ENCODE data around the gene SHLD3.

SHLD3 gene

DNA sequence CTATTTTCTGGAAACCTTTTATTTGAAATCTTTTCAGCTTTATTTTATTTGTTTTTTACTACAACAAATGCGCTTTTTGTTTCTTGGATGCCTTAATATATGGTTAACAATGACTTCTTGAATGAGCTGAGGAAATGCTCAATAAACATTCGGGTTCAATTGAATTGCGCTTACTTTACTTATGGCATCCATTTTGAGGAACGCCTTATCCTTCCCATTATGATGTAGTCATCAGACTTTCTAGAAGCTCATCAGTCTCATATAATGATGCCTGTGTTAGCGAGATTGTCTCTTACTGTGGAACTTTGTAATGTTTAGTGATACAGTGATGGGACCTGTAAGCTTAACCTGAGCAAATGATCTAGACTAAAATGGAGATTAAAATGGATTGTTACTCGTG is 916 bp downstream of the SHLD3 start:
- WGBS, 2 experiments (ENCODE audit: insufficient coverage in 2 of 2) = 67 to 76% methylated on average over 3 to 4 of the region's 6 CpGs
- H3K36me3 ChIP-seq (ENCODE audit: control insufficient read depth, insufficient read depth, low read length) = peaks cover 15% of the 10 kb centered on the region
- no peak overlapping the region for H3K27ac ChIP-seq (ENCODE audit: low read depth, low read length, severe bottlenecking)
- H3K4me3 ChIP-seq (ENCODE audit: extremely low read depth, insufficient read depth, low read length, poor library complexity, severe bottlenecking) = peak overlapping the region; percentile 80
- no peaks in the 10 kb centered on the region for H3K9me3 ChIP-seq (ENCODE audit: control insufficient read depth, low read length)
- no peaks in the 10 kb centered on the region for H3K4me1 ChIP-seq (ENCODE audit: control insufficient read depth, insufficient read depth, low read length, poor library complexity, severe bottlenecking)

DNA sequence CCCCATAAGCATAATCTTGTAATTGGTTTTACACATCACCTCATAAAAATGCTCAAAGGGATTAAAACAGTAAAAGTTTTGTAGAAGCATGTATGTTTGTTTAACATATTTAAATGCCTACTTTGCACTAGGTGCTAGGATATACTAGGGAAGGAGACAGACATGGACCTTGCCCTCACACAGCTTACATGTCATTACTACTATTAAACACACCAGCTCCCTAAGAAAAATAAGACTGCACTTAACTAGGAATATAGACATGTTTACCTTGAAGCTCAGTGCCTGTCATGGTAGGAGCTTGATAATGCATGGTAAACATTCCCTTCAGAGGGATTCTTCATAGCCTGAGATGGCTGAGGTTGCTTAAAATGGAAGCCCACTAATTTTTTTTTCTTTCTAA is 6.2 kb downstream of the SHLD3 start:
- no peak overlapping the region for H3K4me3 ChIP-seq (ENCODE audit: extremely low read depth, insufficient read depth, low read length, poor library complexity, severe bottlenecking)
- H3K27ac ChIP-seq (ENCODE audit: low read depth, low read length, severe bottlenecking) = no peak overlapping the region
- H3K9me3 ChIP-seq (ENCODE audit: control insufficient read depth, low read length) = no peaks in the 10 kb centered on the region
- H3K4me1 ChIP-seq (ENCODE audit: control insufficient read depth, insufficient read depth, low read length, poor library complexity, severe bottlenecking) = no peaks in the 10 kb centered on the region
- H3K36me3 ChIP-seq (ENCODE audit: control insufficient read depth, insufficient read depth, low read length) = peaks cover 13% of the 10 kb centered on the region

DNA sequence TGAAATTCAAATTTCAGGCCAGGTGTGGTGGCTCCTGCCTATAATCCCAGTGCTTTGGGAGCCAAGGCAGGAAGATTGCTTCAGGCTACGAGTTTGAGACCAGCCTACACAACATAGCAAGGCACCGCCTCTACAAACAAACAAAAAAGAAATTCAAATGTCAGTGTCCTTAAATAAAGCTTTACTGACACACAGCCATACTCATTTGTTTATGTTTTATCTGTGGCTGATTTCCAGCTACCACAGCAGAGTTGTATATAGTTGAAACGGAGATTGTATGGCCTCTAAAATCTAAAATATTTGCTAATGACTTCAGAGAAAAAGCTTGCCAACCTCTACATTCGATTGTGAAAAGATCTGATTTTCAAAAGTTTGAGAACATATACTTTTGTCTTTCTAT is 15.4 kb downstream of the SHLD3 start:
- 83% methylated on average over 1 of the region's 4 CpGs; no CpG with 5 or more reads in 1 of the 2 experiments for WGBS, 2 experiments (ENCODE audit: insufficient coverage in 2 of 2)
- Histone ChIP-seq H3K36me3 (ENCODE audit: control insufficient read depth, insufficient read depth, low read length) (peaks cover 50% of the 10 kb centered on the region), H3K9me3 (ENCODE audit: control insufficient read depth, low read length) (no peaks in the 10 kb centered on the region), H3K4me3 (ENCODE audit: extremely low read depth, insufficient read depth, low read length, poor library complexity, severe bottlenecking) (no peak overlapping the region), H3K4me1 (ENCODE audit: control insufficient read depth, insufficient read depth, low read length, poor library complexity, severe bottlenecking) (no peaks in the 10 kb centered on the region), H3K27ac (ENCODE audit: low read depth, low read length, severe bottlenecking) (no peak overlapping the region)

DNA sequence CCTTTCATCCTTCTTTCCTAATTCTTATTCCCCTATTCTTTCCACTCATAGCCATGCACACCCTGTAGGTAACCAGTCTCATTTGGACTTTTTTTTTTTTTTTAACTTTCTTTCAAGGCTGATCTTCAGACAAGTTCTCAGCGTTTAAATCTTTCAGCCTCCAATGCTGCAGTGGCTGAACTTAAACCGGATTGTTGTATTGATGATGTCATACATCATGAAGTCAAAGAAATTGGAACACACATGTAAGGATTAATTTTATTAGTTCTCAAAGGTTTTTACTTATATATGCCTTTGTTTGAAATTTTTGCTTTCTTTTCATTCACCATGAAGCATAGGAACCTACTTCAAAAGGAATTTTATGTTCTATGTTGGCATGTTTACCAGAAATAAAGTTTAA is 22.1 kb downstream of the SHLD3 start:
- H3K4me1 ChIP-seq (ENCODE audit: control insufficient read depth, insufficient read depth, low read length, poor library complexity, severe bottlenecking) = no peaks in the 10 kb centered on the region
- no peak overlapping the region for H3K27ac ChIP-seq (ENCODE audit: low read depth, low read length, severe bottlenecking)
- WGBS, 2 experiments (ENCODE audit: insufficient coverage in 2 of 2) = 100% methylated on average over 2 of the region's 2 CpGs; no CpG with 5 or more reads in 1 of the 2 experiments

DNA sequence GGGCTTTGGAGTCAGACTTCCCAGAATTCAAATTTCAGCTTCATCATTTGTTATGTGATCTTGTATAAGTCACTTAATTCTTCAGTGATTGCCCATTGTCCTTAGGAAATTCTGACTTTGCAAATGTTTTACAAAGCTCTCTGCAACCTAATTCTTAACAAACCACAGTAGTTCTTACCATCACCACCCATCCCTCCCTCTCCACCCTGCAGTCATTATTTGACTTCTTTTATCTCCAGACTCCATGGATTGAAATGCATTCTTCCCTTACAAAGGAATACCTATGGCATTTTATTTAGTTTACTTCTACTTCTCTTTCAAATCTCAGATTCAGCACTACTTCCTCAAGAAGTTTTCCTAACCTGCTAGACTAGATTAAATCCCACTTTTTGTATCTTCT is 23.1 kb downstream of the SHLD3 start:
- H3K9me3 ChIP-seq (ENCODE audit: control insufficient read depth, low read length) = no peaks in the 10 kb centered on the region
- no peaks in the 10 kb centered on the region for H3K4me1 ChIP-seq (ENCODE audit: control insufficient read depth, insufficient read depth, low read length, poor library complexity, severe bottlenecking)
- no peak overlapping the region for H3K4me3 ChIP-seq (ENCODE audit: extremely low read depth, insufficient read depth, low read length, poor library complexity, severe bottlenecking)
- peaks cover 8% of the 10 kb centered on the region for H3K36me3 ChIP-seq (ENCODE audit: control insufficient read depth, insufficient read depth, low read length)
- H3K27ac ChIP-seq (ENCODE audit: low read depth, low read length, severe bottlenecking) = no peak overlapping the region

More for the DNA sequence above, 22.1 kb downstream of the SHLD3 start:
- H3K36me3 ChIP-seq (ENCODE audit: control insufficient read depth, insufficient read depth, low read length) = peaks cover 8% of the 10 kb centered on the region
- no peaks in the 10 kb centered on the region for H3K9me3 ChIP-seq (ENCODE audit: control insufficient read depth, low read length)
- H3K4me3 ChIP-seq (ENCODE audit: extremely low read depth, insufficient read depth, low read length, poor library complexity, severe bottlenecking) = no peak overlapping the region

DNA sequence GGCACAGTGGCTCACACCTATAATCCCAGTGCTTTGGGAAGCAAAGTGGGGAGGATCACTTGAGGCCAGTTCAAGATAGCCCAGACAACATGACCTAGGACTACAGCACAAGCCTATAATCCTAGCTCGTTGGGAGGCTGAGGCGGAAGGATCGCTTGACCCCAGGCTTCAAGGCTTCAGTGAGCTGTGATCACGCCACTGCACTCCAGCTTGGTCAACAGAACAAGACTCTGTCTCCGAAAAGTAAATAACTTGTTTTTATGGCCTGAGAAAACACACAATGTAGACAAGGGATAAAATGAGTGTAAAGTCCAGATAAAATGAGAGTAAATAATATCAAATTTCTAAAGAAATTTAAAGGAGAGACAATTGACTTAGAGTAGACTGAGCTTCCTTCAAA is 26.3 kb downstream of the SHLD3 start:
- Histone ChIP-seq H3K27ac (ENCODE audit: low read depth, low read length, severe bottlenecking) (no peak overlapping the region), H3K9me3 (ENCODE audit: control insufficient read depth, low read length) (no peaks in the 10 kb centered on the region), H3K4me3 (ENCODE audit: extremely low read depth, insufficient read depth, low read length, poor library complexity, severe bottlenecking) (no peak overlapping the region), H3K4me1 (ENCODE audit: control insufficient read depth, insufficient read depth, low read length, poor library complexity, severe bottlenecking) (no peaks in the 10 kb centered on the region), H3K36me3 (ENCODE audit: control insufficient read depth, insufficient read depth, low read length) (peaks cover 8% of the 10 kb centered on the region)
- WGBS, 2 experiments (ENCODE audit: insufficient coverage in 2 of 2) = 86 to 97% methylated on average over 3 to 5 of the region's 5 CpGs

DNA sequence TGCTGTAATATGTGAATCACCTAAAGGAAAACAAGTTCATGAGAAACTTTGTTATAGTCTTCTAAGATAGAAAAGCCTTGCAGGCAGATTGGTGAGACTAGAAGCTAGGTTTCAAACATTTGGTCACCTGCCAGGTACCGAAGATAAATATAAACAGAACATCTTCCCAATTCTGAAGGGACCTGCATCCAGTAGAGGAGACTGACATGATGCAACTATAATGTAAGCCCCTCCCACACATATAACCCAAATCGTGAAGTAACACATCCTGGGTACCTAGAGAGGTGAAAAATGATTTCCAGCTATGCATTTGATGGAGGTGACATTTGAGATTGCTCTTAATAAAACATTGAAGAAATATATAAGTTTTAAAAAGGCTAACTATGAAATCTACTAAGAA is 29.9 kb downstream of the SHLD3 start:
- Histone ChIP-seq H3K36me3 (ENCODE audit: control insufficient read depth, insufficient read depth, low read length) (peaks cover 15% of the 10 kb centered on the region), H3K27ac (ENCODE audit: low read depth, low read length, severe bottlenecking) (no peak overlapping the region), H3K4me3 (ENCODE audit: extremely low read depth, insufficient read depth, low read length, poor library complexity, severe bottlenecking) (no peak overlapping the region), H3K9me3 (ENCODE audit: control insufficient read depth, low read length) (no peaks in the 10 kb centered on the region), H3K4me1 (ENCODE audit: control insufficient read depth, insufficient read depth, low read length, poor library complexity, severe bottlenecking) (no peaks in the 10 kb centered on the region)
- no CpG with 5 or more reads among the region's 2 CpGs for WGBS, 2 experiments (ENCODE audit: insufficient coverage in 2 of 2)

DNA sequence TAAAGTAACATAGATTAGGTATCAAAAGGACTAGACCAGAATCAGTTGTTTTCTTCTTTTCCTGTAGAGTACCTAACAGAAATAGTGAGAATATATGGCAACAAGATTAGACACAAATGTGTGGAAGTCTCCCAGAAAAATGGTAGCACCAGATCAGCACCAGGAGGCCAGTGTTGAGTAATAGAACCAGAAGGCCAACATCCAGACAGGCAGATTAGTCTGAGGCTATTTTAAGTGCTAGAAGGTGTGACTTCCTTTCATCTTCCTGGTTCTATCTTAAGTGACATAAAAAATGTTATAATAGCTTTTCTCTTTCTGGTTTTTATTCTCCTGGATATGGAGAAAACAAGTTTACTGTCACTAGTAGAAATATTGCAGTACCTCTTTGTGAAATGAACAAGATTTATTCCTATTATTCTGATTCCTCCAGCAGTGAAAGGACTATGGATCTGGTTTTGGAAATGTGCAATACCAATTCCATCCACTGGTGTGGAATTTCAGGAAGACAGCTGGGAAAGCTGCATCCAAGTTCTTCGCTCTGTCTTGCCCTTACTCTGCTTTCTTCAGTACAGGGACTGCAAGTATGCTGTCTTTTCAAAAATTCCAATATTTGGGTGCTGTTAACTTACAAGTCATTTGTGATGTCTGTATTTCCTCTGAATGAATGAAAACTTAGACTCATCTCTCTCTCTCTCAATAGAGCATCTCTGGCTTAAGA is 39.1 kb downstream of the SHLD3 start:
- Histone ChIP-seq H3K4me1 (ENCODE audit: control insufficient read depth, insufficient read depth, low read length, poor library complexity, severe bottlenecking) (peaks cover 5% of the 10 kb centered on the region), H3K27ac (ENCODE audit: low read depth, low read length, severe bottlenecking) (peak overlapping the region; percentile 30), H3K36me3 (ENCODE audit: control insufficient read depth, insufficient read depth, low read length) (peaks cover 21% of the 10 kb centered on the region), H3K9me3 (ENCODE audit: control insufficient read depth, low read length) (no peaks in the 10 kb centered on the region), H3K4me3 (ENCODE audit: extremely low read depth, insufficient read depth, low read length, poor library complexity, severe bottlenecking) (no peak overlapping the region)
- 100% methylated on average over 1 of the region's 1 CpG; no CpG with 5 or more reads in 1 of the 2 experiments for WGBS, 2 experiments (ENCODE audit: insufficient coverage in 2 of 2)

DNA sequence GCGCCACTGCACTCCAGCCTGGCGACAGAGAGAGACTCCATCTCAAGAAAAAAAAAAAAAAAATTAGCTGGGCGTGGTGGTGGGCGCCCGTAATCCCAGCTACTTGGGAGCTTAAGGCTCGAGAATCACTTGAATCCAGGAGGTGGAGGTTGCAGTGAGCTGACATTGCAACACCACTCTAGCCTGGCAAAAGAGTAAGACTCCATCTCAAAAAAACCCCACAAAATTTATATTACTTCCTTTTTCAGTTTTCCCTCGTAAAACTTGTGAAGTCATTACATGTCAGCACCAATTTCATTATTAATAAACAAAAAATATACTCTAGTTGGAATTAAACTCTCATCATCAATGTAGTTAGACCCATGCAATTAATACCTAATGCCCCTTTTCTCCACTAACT is 43.9 kb downstream of the SHLD3 start:
- peaks cover 27% of the 10 kb centered on the region for H3K36me3 ChIP-seq (ENCODE audit: control insufficient read depth, insufficient read depth, low read length)
- WGBS, 2 experiments (ENCODE audit: insufficient coverage in 2 of 2) = 90% methylated on average over 4 of the region's 7 CpGs; no CpG with 5 or more reads in 1 of the 2 experiments
- H3K4me1 ChIP-seq (ENCODE audit: control insufficient read depth, insufficient read depth, low read length, poor library complexity, severe bottlenecking) = no peaks in the 10 kb centered on the region
- H3K9me3 ChIP-seq (ENCODE audit: control insufficient read depth, low read length) = no peaks in the 10 kb centered on the region
- no peak overlapping the region for H3K27ac ChIP-seq (ENCODE audit: low read depth, low read length, severe bottlenecking)
- no peak overlapping the region for H3K4me3 ChIP-seq (ENCODE audit: extremely low read depth, insufficient read depth, low read length, poor library complexity, severe bottlenecking)

DNA sequence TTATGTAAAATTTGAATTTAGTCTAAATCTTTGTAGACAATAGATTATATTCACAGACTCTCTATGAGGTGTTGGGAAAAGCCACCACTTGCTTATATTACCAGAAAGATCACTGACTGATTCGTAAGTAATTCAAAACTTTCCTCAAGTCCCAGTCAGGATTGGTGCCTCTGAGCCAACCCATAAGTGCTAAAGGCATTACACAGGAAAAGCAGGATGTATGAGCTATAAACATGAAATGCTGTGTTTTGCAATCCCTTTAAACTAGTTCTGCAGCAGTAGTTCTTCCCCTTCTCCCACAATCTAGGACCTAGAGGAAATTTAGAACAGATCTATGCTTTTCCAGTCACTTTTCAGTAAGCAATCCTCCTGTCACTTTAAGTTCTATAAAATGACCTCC is 48.0 kb downstream of the SHLD3 start:
- no peaks in the 10 kb centered on the region for H3K9me3 ChIP-seq (ENCODE audit: control insufficient read depth, low read length)
- H3K4me1 ChIP-seq (ENCODE audit: control insufficient read depth, insufficient read depth, low read length, poor library complexity, severe bottlenecking) = no peaks in the 10 kb centered on the region
- WGBS, 2 experiments (ENCODE audit: insufficient coverage in 2 of 2) = 83% methylated on average over 1 of the region's 1 CpG; no CpG with 5 or more reads in 1 of the 2 experiments
- peaks cover 37% of the 10 kb centered on the region for H3K36me3 ChIP-seq (ENCODE audit: control insufficient read depth, insufficient read depth, low read length)
- no peak overlapping the region for H3K27ac ChIP-seq (ENCODE audit: low read depth, low read length, severe bottlenecking)
- no peak overlapping the region for H3K4me3 ChIP-seq (ENCODE audit: extremely low read depth, insufficient read depth, low read length, poor library complexity, severe bottlenecking)

DNA sequence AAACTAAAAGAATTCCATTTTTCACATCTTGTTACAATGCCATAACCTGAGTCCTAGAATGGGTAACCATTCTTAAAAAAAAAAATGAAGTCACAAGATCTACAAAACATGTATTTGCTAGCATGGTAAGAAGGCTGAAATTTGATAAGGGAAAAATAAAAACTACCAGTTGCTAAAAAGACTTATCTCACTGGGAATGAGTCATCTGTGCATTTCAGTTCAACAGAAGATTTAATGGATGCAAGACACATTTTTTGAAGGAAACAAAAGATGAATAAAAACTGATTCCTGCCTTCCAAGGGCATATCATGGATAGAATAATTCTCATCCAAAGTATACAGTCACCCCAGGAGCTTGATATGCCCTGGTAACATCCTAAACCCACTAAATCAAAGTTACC is 49.9 kb downstream of the SHLD3 start:
- no peak overlapping the region for H3K27ac ChIP-seq (ENCODE audit: low read depth, low read length, severe bottlenecking)
- no peak overlapping the region for H3K4me3 ChIP-seq (ENCODE audit: extremely low read depth, insufficient read depth, low read length, poor library complexity, severe bottlenecking)
- H3K36me3 ChIP-seq (ENCODE audit: control insufficient read depth, insufficient read depth, low read length) = peaks cover 42% of the 10 kb centered on the region
- no peaks in the 10 kb centered on the region for H3K9me3 ChIP-seq (ENCODE audit: control insufficient read depth, low read length)
- no peaks in the 10 kb centered on the region for H3K4me1 ChIP-seq (ENCODE audit: control insufficient read depth, insufficient read depth, low read length, poor library complexity, severe bottlenecking)

Data from mesodermal cell (in vitro differentiated cells).